T-helper 2 cell treated with Interferon-gamma antibody and Interleukin-4, amounts not matched to agents 100 ng/mL and 5 ng/mL, for 36 hours (primary cell): Measurements from ENCODE around the gene MUSK. TPM values are rescaled to one million over a fixed set of nuclear protein-coding genes. Genes with fewer than 3 reads are reported as not detected.

Experiments used
- intact Hi-C: fragments of 100-400 bp; cut with micrococcal nuclease; formaldehyde crosslinking; loops from one replicate; pipeline ENCODE4 v1.15.1; 2023
- total RNA-seq: library from RNA; stranded (reverse); gene quantifications from 2 replicates; pipeline ENCODE4 v1.2.3, GENCODE V29; 2022

Gene MUSK
- total RNA-seq, result not detected in 2 replicates

GRCh38 chr9:110668570-110669167 lies at the start of gene MUSK:
MUSK (plus strand) TSS chr9:110668791; CDS start chr9:110668905, 114 bp downstream.
- intact Hi-C loops, result no loop called here

GRCh38 chr9:110619831-110620230 lies 48.8 kb upstream of the MUSK start:
- intact Hi-C loops, result no loop called here

GRCh38 chr9:110620726-110621125 lies 47.9 kb upstream of the MUSK start:
- intact Hi-C loops, result no loop called here

- intact Hi-C loops, result loop anchor here (2.0 kb wide), 1 partner anchor 196 kb away; no protein-coding TSS in a partner anchor
These were observed 46.2 kb upstream of the MUSK start for GRCh38 chr9:110622368-110622767.

- intact Hi-C loops, result loop anchor here (1.0 to 2.0 kb wide), 3 partner anchors 171 to 440 kb away; no protein-coding TSS in a partner anchor
These were observed 45.0 kb upstream of the MUSK start for GRCh38 chr9:110623462-110624025.

GRCh38 chr9:110626101-110626829 lies 42.3 kb upstream of the MUSK start:
- intact Hi-C loops, result no loop called here

- intact Hi-C loops, result loop anchor here (10.0 kb wide), 1 partner anchor 659 kb away; no protein-coding TSS in a partner anchor
These were observed 33.0 kb upstream of the MUSK start for GRCh38 chr9:110635589-110635988.

- intact Hi-C loops, result loop anchor here (10.0 kb wide), 1 partner anchor 656 kb away; no protein-coding TSS in a partner anchor
These were observed 30.1 kb upstream of the MUSK start for GRCh38 chr9:110638381-110638954.

- intact Hi-C loops, result no loop called here
These were observed 27.9 kb upstream of the MUSK start for GRCh38 chr9:110640736-110641135.

GRCh38 chr9:110641293-110641692 lies 27.3 kb upstream of the MUSK start:
- intact Hi-C loops, result no loop called here

- intact Hi-C loops, result no loop called here
These were observed 19.9 kb upstream of the MUSK start for GRCh38 chr9:110648696-110649095.

GRCh38 chr9:110650261-110650660 lies 18.3 kb upstream of the MUSK start:
- intact Hi-C loops, result no loop called here

- intact Hi-C loops, result no loop called here
These were observed 17.6 kb upstream of the MUSK start for GRCh38 chr9:110650991-110651411.

GRCh38 chr9:110655754-110656641 lies 12.6 kb upstream of the MUSK start:
- intact Hi-C loops, result no loop called here

GRCh38 chr9:110659891-110660541 lies 8.6 kb upstream of the MUSK start:
- intact Hi-C loops, result no loop called here

GRCh38 chr9:110669433-110669832 lies 842 bp downstream of the MUSK start:
- intact Hi-C loops, result no loop called here

- intact Hi-C loops, result no loop called here
These were observed 3.3 kb downstream of the MUSK start for GRCh38 chr9:110671849-110672248.

- intact Hi-C loops, result no loop called here
These were observed 4.4 kb downstream of the MUSK start for GRCh38 chr9:110672873-110673510.

- intact Hi-C loops, result no loop called here
These were observed 18.9 kb downstream of the MUSK start for GRCh38 chr9:110687497-110687896.

- intact Hi-C loops, result no loop called here
These were observed 19.7 kb downstream of the MUSK start for GRCh38 chr9:110688329-110688728.
